Effector memory CD4-positive, alpha-beta T cell (primary cell): ENCODE measurements around the gene KRT2.

Source experiments
- DNase-seq, 3 donors: peaks; one replicate each; pipeline ENCODE4 v3.0.0-alpha.2; 2020
- H3K27ac ChIP-seq: 2 replicates; pipeline ENCODE4 v1.7.0; 2013; ENCODE audit warnings: mild to moderate bottlenecking, low read length, moderate library complexity; ENCODE audit not compliant: insufficient read depth, poor library complexity, severe bottlenecking
- H3K27me3 ChIP-seq: replicated peaks from 2 replicates; pipeline ENCODE4 v1.7.0; 2013; ENCODE audit warnings: mild to moderate bottlenecking, low read length; ENCODE audit not compliant: insufficient read depth, control insufficient read depth, poor library complexity, severe bottlenecking
- H3K36me3 ChIP-seq: 2 replicates; pipeline ENCODE4 v1.7.0; 2013; ENCODE audit warnings: mild to moderate bottlenecking, low read length, moderate library complexity; ENCODE audit not compliant: control insufficient read depth, insufficient read depth
- H3K4me1 ChIP-seq: 2 replicates; pipeline ENCODE4 v1.7.0; 2013; ENCODE audit warnings: low read length, mild to moderate bottlenecking; ENCODE audit not compliant: control insufficient read depth, insufficient read depth, poor library complexity, severe bottlenecking
- H3K4me3 ChIP-seq: 2 replicates; pipeline ENCODE4 v1.7.0; 2013; ENCODE audit warnings: low read length, low read depth, mild to moderate bottlenecking; ENCODE audit not compliant: insufficient read depth, poor library complexity, severe bottlenecking
- H3K9me3 ChIP-seq: 2 replicates; pipeline ENCODE4 v1.7.0; 2013; ENCODE audit warnings: mild to moderate bottlenecking, low read length, moderate library complexity; ENCODE audit not compliant: control insufficient read depth

Gene KRT2

GRCh38 chr12:52692254-52692653 is 40.2 kb upstream of the KRT2 start:
- no peaks in the 10 kb centered on the region for H3K9me3 ChIP-seq
- H3K36me3 ChIP-seq: no peaks in the 10 kb centered on the region
- no peak overlapping the region for H3K27ac ChIP-seq
- H3K4me3 ChIP-seq: no peak overlapping the region
- no peaks in the 10 kb centered on the region for H3K27me3 ChIP-seq
- no peak for DNase-seq
- H3K4me1 ChIP-seq: peaks cover 5% of the 10 kb centered on the region

GRCh38 chr12:52691841-52692150 is 39.8 kb upstream of the KRT2 start:
- DNase-seq: no peak
- H3K4me1 ChIP-seq: peaks cover 5% of the 10 kb centered on the region
- peak overlapping the region; percentile 2 for H3K4me3 ChIP-seq
- H3K27ac ChIP-seq: no peak overlapping the region
- H3K36me3 ChIP-seq: no peaks in the 10 kb centered on the region
- H3K27me3 ChIP-seq: no peaks in the 10 kb centered on the region
- no peaks in the 10 kb centered on the region for H3K9me3 ChIP-seq

GRCh38 chr12:52691076-52691840 is 39.2 kb upstream of the KRT2 start:
- peak; percentile 15 to 23 (median 15) for DNase-seq
- H3K27ac ChIP-seq: no peak overlapping the region
- peak overlapping the region; percentile 43 for H3K4me3 ChIP-seq
- peaks cover 5% of the 10 kb centered on the region for H3K4me1 ChIP-seq
- H3K27me3 ChIP-seq: no peaks in the 10 kb centered on the region
- H3K9me3 ChIP-seq: no peaks in the 10 kb centered on the region
- no peaks in the 10 kb centered on the region for H3K36me3 ChIP-seq

GRCh38 chr12:52690351-52691075 is 38.5 kb upstream of the KRT2 start:
- H3K4me1 ChIP-seq: peaks cover 5% of the 10 kb centered on the region
- DNase-seq: no peak
- no peaks in the 10 kb centered on the region for H3K27me3 ChIP-seq
- H3K4me3 ChIP-seq: peak overlapping the region; percentile 43
- no peaks in the 10 kb centered on the region for H3K9me3 ChIP-seq
- no peak overlapping the region for H3K27ac ChIP-seq
- H3K36me3 ChIP-seq: no peaks in the 10 kb centered on the region

GRCh38 chr12:52689936-52690335 is 37.9 kb upstream of the KRT2 start:
- Histone ChIP-seq H3K4me1 (peaks cover 5% of the 10 kb centered on the region), H3K36me3 (no peaks in the 10 kb centered on the region), H3K27me3 (no peaks in the 10 kb centered on the region), H3K9me3 (no peaks in the 10 kb centered on the region), H3K4me3 (no peak overlapping the region), H3K27ac (no peak overlapping the region)
- no peak for DNase-seq

- H3K4me3 ChIP-seq: no peak overlapping the region
- no peaks in the 10 kb centered on the region for H3K9me3 ChIP-seq
- DNase-seq: no peak
- peaks cover 5% of the 10 kb centered on the region for H3K4me1 ChIP-seq
- no peaks in the 10 kb centered on the region for H3K27me3 ChIP-seq
- no peak overlapping the region for H3K27ac ChIP-seq
- no peaks in the 10 kb centered on the region for H3K36me3 ChIP-seq
These were observed 37.2 kb upstream of the KRT2 start for GRCh38 chr12:52689239-52689638.

GRCh38 chr12:52688481-52688880 is 36.5 kb upstream of the KRT2 start:
- Histone ChIP-seq H3K36me3 (no peaks in the 10 kb centered on the region), H3K4me3 (no peak overlapping the region), H3K4me1 (peaks cover 5% of the 10 kb centered on the region), H3K9me3 (no peaks in the 10 kb centered on the region), H3K27me3 (no peaks in the 10 kb centered on the region), H3K27ac (no peak overlapping the region)
- DNase-seq: no peak

GRCh38 chr12:52687497-52688385 is 35.7 kb upstream of the KRT2 start:
- Histone ChIP-seq H3K27ac (no peak overlapping the region), H3K27me3 (no peaks in the 10 kb centered on the region), H3K36me3 (no peaks in the 10 kb centered on the region), H3K9me3 (no peaks in the 10 kb centered on the region), H3K4me1 (peaks cover 5% of the 10 kb centered on the region), H3K4me3 (no peak overlapping the region)
- no peak for DNase-seq

GRCh38 chr12:52686756-52687487 is 34.9 kb upstream of the KRT2 start:
- H3K4me3 ChIP-seq: no peak overlapping the region
- H3K27me3 ChIP-seq: no peaks in the 10 kb centered on the region
- H3K36me3 ChIP-seq: no peaks in the 10 kb centered on the region
- H3K4me1 ChIP-seq: peaks cover 5% of the 10 kb centered on the region
- H3K9me3 ChIP-seq: no peaks in the 10 kb centered on the region
- no peak for DNase-seq
- no peak overlapping the region for H3K27ac ChIP-seq
